T follicular helper cell (primary cell): ENCODE results near the gene SPRR1B.
"Not testable (repeated sequence)": the region's sequence is repeated elsewhere in the genome, so short reads cannot be mapped to it uniquely, and the experiment has no call there.

ENCODE experiments used
- DNase-seq: peaks from one replicate; pipeline ENCODE4 v3.0.0-alpha.2; 2020; ENCODE audit warnings: low read depth
- total RNA-seq, 2 experiments: gene quantifications; one replicate each; lab custom pipeline; 2026; lab: John Stamatoyannopoulos, UW

SPRR1B gene
- total RNA-seq: 0 reads per million in 2 experiments

- no peak for DNase-seq
These were observed at the start of gene SPRR1B for GRCh38 chr1:153030895-153031294. Gene SPRR1B, plus strand, starts transcription at chr1:153031203. Its CDS starts 1,143 bp downstream, at chr1:153032346.

GRCh38 chr1:152982076-152982475 is 48.9 kb upstream of the SPRR1B start:
- DNase-seq: no peak

GRCh38 chr1:152983234-152983633 is 47.8 kb upstream of the SPRR1B start:
- no peak for DNase-seq

- DNase-seq: no peak
These were observed 47.3 kb upstream of the SPRR1B start, which contains the start of gene SPRR1A for GRCh38 chr1:152983743-152984142. Gene SPRR1A, plus strand, starts transcription at chr1:152984081. Its CDS starts 1,150 bp downstream, at chr1:152985231.

GRCh38 chr1:152986578-152986977 is 44.4 kb upstream of the SPRR1B start:
- DNase-seq: no peak

- DNase-seq: no peak
These were observed 37.8 kb upstream of the SPRR1B start for GRCh38 chr1:152993186-152993585.

GRCh38 chr1:152995842-152996241 is 35.2 kb upstream of the SPRR1B start:
- DNase-seq: no peak

- DNase-seq: no peak
These were observed 34.2 kb upstream of the SPRR1B start for GRCh38 chr1:152996633-152997400.

GRCh38 chr1:152997901-152998300 is 33.1 kb upstream of the SPRR1B start:
- DNase-seq: no peak

- DNase-seq: no peak
These were observed 32.5 kb upstream of the SPRR1B start for GRCh38 chr1:152998476-152998875.

GRCh38 chr1:152999818-153000217 is 31.2 kb upstream of the SPRR1B start:
- DNase-seq: no peak

GRCh38 chr1:153000294-153000693 is 30.7 kb upstream of the SPRR1B start:
- no peak for DNase-seq

- no peak for DNase-seq
These were observed 29.6 kb upstream of the SPRR1B start, which contains the start of gene SPRR3 for GRCh38 chr1:153001382-153001781. Gene SPRR3, plus strand, starts transcription at chr1:153001749. Its CDS starts 1,272 bp downstream, at chr1:153003021.

- DNase-seq: not testable (repeated sequence)
These were observed 19.7 kb upstream of the SPRR1B start for GRCh38 chr1:153011235-153011758.

GRCh38 chr1:153021829-153022228 is 9.2 kb upstream of the SPRR1B start:
- not testable (repeated sequence) for DNase-seq

- DNase-seq: not testable (repeated sequence)
These were observed 8.7 kb upstream of the SPRR1B start for GRCh38 chr1:153022340-153022739.

- DNase-seq: no peak
These were observed 7.9 kb upstream of the SPRR1B start for GRCh38 chr1:153023109-153023508.

- DNase-seq: no peak
These were observed 6.6 kb upstream of the SPRR1B start for GRCh38 chr1:153024413-153024812.

GRCh38 chr1:153025797-153026196 is 5.2 kb upstream of the SPRR1B start:
- DNase-seq: no peak

GRCh38 chr1:153028766-153029165 is 2.2 kb upstream of the SPRR1B start:
- DNase-seq: no peak

- no peak for DNase-seq
These were observed 1.1 kb downstream of the SPRR1B start for GRCh38 chr1:153032073-153032472.

- DNase-seq: no peak
These were observed 1.8 kb downstream of the SPRR1B start for GRCh38 chr1:153032677-153033308.

- no peak for DNase-seq
These were observed 4.2 kb downstream of the SPRR1B start for GRCh38 chr1:153035211-153035610.
